Mesothelial cell of epicardium (in vitro differentiated cells): Measurements from ENCODE around the gene DENND1A. TPM values are rescaled to one million over a fixed set of nuclear protein-coding genes. Genes with fewer than 3 reads are reported as not detected.

ENCODE experiments used
- DNase-seq, 2 experiments: peaks; one replicate each; pipeline ENCODE4 v3.0.0; 2021; ENCODE audit warnings: low spot score in 2 of 2; ENCODE audit not compliant: unreplicated experiment in 2 of 2
- H3K27ac Mint-ChIP-seq: 2 replicates; pipeline ENCODE4 v1.8.0; 2021; ENCODE audit warnings: mixed read lengths
- H3K27me3 Mint-ChIP-seq: 2 replicates; pipeline ENCODE4 v1.8.0; 2021; ENCODE audit warnings: low read depth, mixed read lengths
- H3K36me3 Mint-ChIP-seq: 2 replicates; pipeline ENCODE4 v1.8.0; 2021; ENCODE audit warnings: mixed read lengths
- H3K4me1 Mint-ChIP-seq: 2 replicates; pipeline ENCODE4 v1.8.0; 2021; ENCODE audit warnings: mixed read lengths
- H3K4me3 Mint-ChIP-seq: 2 replicates; pipeline ENCODE4 v1.8.0; 2021; ENCODE audit warnings: mild to moderate bottlenecking, moderate library complexity, mixed read lengths
- H3K9me3 Mint-ChIP-seq: 2 replicates; pipeline ENCODE4 v1.8.0; 2021; ENCODE audit warnings: mixed read lengths
- CTCF ChIP-seq: fragments of 200-600 bp; sonication (generic); IDR thresholded peaks from one replicate; pipeline ENCODE4 v1.5.0; 2021; ENCODE audit warnings: antibody characterized with exemption; ENCODE audit not compliant: unreplicated experiment
- total RNA-seq: library from RNA; stranded (reverse); gene quantifications from 3 replicates; pipeline ENCODE4 v1.2.1, GENCODE V29; 2021

The DENND1A gene
- total RNA-seq, 1 donor from 2014 or later: 23.4 TPM

GRCh38 chr9:123960965-123961364 lies 31.0 kb upstream of the DENND1A start:
- no peak for DNase-seq
- H3K4me1 Mint-ChIP-seq: no peaks in the 10 kb centered on the region
- peaks cover 67% of the 10 kb centered on the region for H3K27me3 Mint-ChIP-seq
- no peak overlapping the region for H3K4me3 Mint-ChIP-seq
- no peaks in the 10 kb centered on the region for H3K36me3 Mint-ChIP-seq
- TF ChIP-seq CTCF: no peak
- H3K27ac Mint-ChIP-seq: no peak overlapping the region
- no peaks in the 10 kb centered on the region for H3K9me3 Mint-ChIP-seq

DNA sequence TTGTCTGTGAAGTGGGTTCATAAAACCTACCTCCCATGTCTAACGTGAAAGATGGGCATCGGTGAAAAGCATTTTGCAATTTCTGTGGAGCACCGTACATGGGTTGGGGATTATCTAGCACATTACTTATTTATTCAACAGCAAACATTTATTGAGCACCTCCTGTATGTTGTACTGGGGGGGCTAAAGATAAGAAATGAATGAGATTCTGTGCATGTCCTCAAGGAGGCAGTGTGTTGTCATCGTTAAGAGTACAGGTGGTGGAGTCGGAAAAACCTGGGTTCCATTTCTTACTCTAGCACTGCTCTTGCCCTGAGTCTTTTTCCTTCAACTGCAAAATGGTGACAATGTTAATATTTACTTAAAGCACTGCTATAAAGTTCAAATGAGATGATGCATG lies 30.4 kb upstream of the DENND1A start:
- H3K4me1 Mint-ChIP-seq: no peaks in the 10 kb centered on the region
- no peak overlapping the region for H3K4me3 Mint-ChIP-seq
- no peak for TF ChIP-seq CTCF
- H3K27me3 Mint-ChIP-seq: peaks cover 61% of the 10 kb centered on the region
- no peaks in the 10 kb centered on the region for H3K9me3 Mint-ChIP-seq
- H3K36me3 Mint-ChIP-seq: no peaks in the 10 kb centered on the region
- H3K27ac Mint-ChIP-seq: no peak overlapping the region
- DNase-seq: no peak

GRCh38 chr9:123959787-123960186 lies 29.9 kb upstream of the DENND1A start:
- no peaks in the 10 kb centered on the region for H3K36me3 Mint-ChIP-seq
- H3K4me1 Mint-ChIP-seq: peaks cover 5% of the 10 kb centered on the region
- DNase-seq: no peak
- no peak overlapping the region for H3K4me3 Mint-ChIP-seq
- no peak for TF ChIP-seq CTCF
- H3K27ac Mint-ChIP-seq: no peak overlapping the region
- peaks cover 55% of the 10 kb centered on the region for H3K27me3 Mint-ChIP-seq
- H3K9me3 Mint-ChIP-seq: no peaks in the 10 kb centered on the region

- no peak for TF ChIP-seq CTCF
- Mint-ChIP-seq H3K27me3 (peaks cover 54% of the 10 kb centered on the region), H3K4me3 (no peak overlapping the region), H3K4me1 (peaks cover 9% of the 10 kb centered on the region), H3K9me3 (no peaks in the 10 kb centered on the region), H3K36me3 (no peaks in the 10 kb centered on the region), H3K27ac (no peak overlapping the region)
- DNase-seq: no peak
These were observed 27.8 kb upstream of the DENND1A start for GRCh38 chr9:123957731-123958130.

DNA sequence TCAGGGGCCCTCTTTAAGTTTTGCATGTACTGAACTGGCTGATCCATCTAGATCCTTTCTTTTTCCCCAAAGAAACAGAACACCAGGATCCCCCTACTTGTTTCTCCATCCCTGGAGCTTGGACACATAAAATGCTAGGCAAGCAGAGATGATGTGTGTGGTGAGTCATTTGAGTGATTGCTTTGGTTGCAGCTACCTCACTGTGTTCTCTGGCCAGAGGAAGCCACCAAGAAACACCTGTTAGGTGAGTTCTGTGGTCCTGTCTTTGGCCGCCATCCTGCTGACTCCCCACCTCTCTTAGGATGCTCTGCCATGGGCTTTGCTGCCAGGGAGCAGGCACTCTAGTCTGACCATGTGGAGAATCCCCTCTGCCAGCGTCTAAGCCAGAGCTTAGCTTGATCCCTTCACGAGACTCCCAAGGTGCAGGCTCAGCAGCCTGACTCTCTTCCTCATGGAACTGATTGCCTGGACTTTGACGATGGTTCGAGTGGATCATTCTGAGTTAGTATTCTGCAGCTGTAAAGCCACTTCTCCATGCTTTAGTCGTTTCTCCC lies 27.3 kb upstream of the DENND1A start:
- Mint-ChIP-seq H3K27me3 (peaks cover 54% of the 10 kb centered on the region), H3K9me3 (no peaks in the 10 kb centered on the region), H3K27ac (no peak overlapping the region), H3K36me3 (no peaks in the 10 kb centered on the region), H3K4me3 (no peak overlapping the region), H3K4me1 (peaks cover 9% of the 10 kb centered on the region)
- no peak for DNase-seq
- no peak for TF ChIP-seq CTCF

DNA sequence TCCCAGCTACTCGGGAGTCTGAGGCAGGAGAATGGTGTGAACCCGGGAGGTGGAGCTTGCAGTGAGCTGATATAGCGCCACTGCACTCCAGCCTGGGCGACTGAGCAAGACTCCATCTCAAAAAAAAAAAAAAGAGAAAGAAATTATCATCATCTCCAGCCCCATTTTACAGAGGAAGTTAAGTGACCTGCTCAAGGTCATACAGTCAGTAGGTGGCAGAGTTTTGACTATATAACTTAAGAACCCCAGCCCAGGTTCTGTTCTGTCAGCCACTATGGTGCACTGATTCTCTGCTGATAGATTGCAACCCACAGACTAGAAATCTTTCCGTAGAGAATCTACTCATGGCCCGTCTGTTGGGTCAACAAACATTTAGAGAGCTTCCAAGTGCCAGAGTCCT lies 25.7 kb upstream of the DENND1A start:
- Mint-ChIP-seq H3K4me1 (peaks cover 9% of the 10 kb centered on the region), H3K9me3 (peaks cover 2% of the 10 kb centered on the region), H3K36me3 (no peaks in the 10 kb centered on the region), H3K27me3 (peaks cover 54% of the 10 kb centered on the region), H3K4me3 (no peak overlapping the region), H3K27ac (no peak overlapping the region)
- no peak for TF ChIP-seq CTCF
- DNase-seq: no peak
